GM15510 (cell line): ENCODE measurements around the gene TTLL10.

Source experiments
- POLR2A ChIP-seq: IDR thresholded peaks from 3 replicates; pipeline ENCODE4 v1.6.1; 2011; ENCODE audit warnings: borderline replicate concordance; ENCODE audit not compliant: insufficient read length; ENCODE audit errors: extremely low read depth

The TTLL10 gene

GRCh38 chr1:1163538-1164070 is 10.1 kb upstream of the TTLL10 start:
- TF ChIP-seq POLR2A = no peak

GRCh38 chr1:1164361-1164700 is 9.3 kb upstream of the TTLL10 start:
- no peak for TF ChIP-seq POLR2A

DNA sequence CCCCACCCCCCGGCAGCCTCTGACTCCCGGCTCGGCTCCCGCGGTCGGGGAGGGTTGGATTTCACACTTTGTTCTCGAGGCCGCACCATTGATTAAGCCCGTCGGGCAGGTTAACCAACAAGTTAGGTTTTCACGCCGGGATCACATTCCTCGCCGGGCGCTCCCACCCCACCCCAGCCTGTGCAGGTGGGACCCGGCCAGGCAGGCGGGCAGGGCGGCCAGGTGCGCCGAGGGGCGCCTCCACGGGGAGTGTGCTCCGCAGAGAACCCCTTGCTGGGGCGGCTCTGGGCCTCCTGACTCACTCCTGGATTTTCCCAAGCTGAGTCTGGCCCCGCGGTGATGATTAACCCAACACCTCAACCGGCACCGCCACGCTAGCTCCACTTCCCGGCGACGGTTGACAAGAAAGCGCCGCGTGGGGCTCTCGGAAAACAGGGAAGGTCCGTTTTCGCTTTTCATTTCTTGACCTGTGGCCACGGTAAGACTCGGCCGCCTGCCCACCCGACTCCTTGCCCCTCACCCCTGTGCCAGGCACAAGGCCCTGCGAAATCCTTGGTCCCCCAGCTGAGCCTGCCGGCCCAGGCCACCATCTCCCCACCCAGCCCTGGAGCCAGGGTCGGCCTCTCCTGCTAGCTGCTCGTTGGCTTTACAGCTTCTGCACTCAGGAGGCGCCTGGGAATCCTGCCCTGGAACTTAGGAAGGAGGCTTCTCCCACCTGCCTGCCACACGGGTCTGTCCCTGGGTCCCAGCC is 8.8 kb upstream of the TTLL10 start:
- TF ChIP-seq POLR2A = no peak

- no peak for TF ChIP-seq POLR2A
These were observed 8.2 kb upstream of the TTLL10 start for GRCh38 chr1:1165485-1165884.

- TF ChIP-seq POLR2A = no peak
These were observed 7.7 kb upstream of the TTLL10 start for GRCh38 chr1:1165900-1166421.

DNA sequence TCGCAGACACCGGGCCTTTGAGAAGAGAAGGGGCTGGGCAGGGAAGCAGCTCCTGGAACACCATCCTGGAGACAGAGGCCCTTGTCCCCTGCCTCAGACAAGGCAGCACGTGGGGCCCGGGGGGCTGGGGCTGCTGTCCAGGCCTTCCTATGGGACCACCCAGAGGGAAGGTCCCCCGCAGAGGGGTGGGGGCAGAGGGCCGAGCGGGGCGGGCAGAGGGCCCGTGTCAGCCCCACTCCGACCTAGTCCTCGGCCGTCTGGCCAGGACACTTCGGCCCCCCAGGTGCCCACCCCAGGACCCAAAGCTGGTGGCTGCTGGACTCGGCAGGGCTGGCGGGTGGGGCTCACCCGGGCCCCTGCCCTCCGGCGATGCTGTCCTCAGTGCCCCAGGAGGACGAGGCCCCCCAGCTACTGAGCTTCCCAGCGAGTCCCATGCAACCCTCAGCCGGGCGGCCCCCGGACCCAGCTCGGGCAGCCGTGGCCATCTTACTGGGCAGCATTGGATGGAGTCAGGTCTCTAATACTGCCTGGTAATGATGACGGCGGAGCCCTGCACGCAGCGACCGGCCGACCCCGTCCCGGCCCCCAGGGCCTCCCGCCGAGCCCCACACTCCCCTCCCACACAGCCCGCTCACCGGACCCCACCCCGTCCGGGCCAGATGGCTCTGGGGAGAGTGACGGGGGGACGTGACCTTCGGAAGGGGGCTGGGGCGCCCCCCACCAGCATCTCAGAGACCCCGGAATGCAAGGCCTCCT is 6.9 kb upstream of the TTLL10 start:
- no peak for TF ChIP-seq POLR2A

GRCh38 chr1:1167398-1167821 is 6.3 kb upstream of the TTLL10 start:
- no peak for TF ChIP-seq POLR2A

- TF ChIP-seq POLR2A = no peak
These were observed 5.7 kb upstream of the TTLL10 start for GRCh38 chr1:1167841-1168450.

GRCh38 chr1:1168451-1169411 is 4.9 kb upstream of the TTLL10 start:
- TF ChIP-seq POLR2A = no peak

DNA sequence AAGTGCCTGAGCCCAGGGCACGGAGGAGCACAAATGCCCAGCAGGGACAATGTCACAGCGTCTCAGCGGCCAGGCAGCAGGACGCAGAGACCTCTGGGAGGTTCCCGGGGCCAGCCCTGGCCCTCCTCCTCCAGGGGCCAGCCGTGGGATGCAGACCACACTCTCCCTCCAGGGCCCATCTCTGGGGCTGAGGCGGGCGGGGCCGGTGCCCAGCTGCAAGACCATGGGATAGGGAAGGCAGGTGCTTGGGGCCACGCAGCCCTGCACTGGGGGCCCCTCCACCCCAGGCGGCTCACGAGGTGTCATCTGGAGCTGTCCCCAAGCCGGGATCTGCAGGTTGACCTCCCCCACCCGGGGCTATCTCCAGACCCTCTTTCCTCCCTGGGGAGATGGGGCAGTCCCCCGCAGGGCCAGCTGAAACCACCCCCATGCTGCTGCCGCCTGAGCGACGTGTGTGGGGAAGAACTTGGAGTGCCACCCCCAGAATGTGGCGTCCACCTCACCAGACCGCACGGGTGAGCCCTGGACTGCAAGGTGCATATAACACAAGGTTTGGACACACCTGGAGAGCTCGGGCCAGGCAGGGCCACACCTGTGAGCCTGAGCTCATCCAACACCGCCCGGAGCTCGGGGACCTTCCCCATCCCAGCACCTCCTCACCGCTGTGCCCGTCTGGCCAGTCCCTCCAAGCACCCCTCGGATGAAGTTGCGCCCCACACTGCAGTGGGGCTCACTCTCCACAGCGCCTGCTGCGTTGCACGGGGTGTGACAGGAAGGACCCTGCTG is 4.1 kb upstream of the TTLL10 start:
- TF ChIP-seq POLR2A = no peak

GRCh38 chr1:1170215-1171091 is 3.2 kb upstream of the TTLL10 start:
- no peak for TF ChIP-seq POLR2A

DNA sequence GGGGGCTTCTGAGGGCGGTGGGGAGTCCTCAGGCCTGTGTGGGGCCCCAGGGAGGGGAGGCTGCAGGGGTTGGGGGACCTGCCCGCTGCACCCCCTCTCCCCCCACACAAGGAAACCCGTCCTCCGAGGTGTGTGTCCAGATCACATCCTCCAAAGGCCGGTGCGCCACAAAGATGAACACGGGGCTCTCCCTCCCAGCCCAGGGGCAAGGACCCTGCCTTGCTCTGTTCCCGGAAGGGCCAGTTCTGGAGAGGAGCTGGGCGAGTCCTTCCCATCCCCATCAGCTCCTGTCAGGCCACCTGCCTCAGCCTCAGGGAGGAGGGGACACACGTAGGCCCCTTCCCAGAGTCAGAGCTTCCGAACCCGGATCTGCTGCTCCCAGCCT is 2.5 kb upstream of the TTLL10 start:
- no peak for TF ChIP-seq POLR2A
